IPS-20b (cell line): ENCODE measurements around the gene OR5B21.

Experiments
- H3K27ac ChIP-seq: one replicate; pipeline ENCODE4 v1.5.1; 2013; ENCODE audit warnings: low read length
- H3K27me3 ChIP-seq: 2 replicates; pipeline ENCODE4 v1.6.1; 2013; ENCODE audit warnings: mild to moderate bottlenecking, low read length, inconsistent platforms; ENCODE audit not compliant: insufficient read depth
- H3K36me3 ChIP-seq: 2 replicates; pipeline ENCODE4 v1.6.1; 2013; ENCODE audit warnings: low read depth, mild to moderate bottlenecking, inconsistent platforms, low read length, moderate library complexity; ENCODE audit not compliant: insufficient read depth
- H3K4me1 ChIP-seq: 2 replicates; pipeline ENCODE4 v1.6.1; 2013; ENCODE audit warnings: mild to moderate bottlenecking, control low read depth, inconsistent platforms, low read length, moderate library complexity; ENCODE audit not compliant: insufficient read depth
- H3K4me3 ChIP-seq: 2 replicates; pipeline ENCODE4 v1.5.1; 2013; ENCODE audit warnings: mild to moderate bottlenecking, low read length, inconsistent platforms
- H3K9ac ChIP-seq: 2 replicates; pipeline ENCODE4 v1.6.1; 2013; ENCODE audit warnings: low read depth, mild to moderate bottlenecking, inconsistent platforms, low read length, moderate library complexity
- H3K9me3 ChIP-seq: 2 replicates; pipeline ENCODE4 v1.6.1; 2013; ENCODE audit warnings: mild to moderate bottlenecking, low read depth, low read length, inconsistent platforms; ENCODE audit not compliant: insufficient read depth

OR5B21 gene

GRCh38 chr11:58509748-58510147 lies 1.8 kb upstream of the OR5B21 start:
- Histone ChIP-seq H3K4me3 (no peak overlapping the region), H3K9me3 (no peaks in the 10 kb centered on the region), H3K9ac (no peak overlapping the region), H3K4me1 (peaks cover 5% of the 10 kb centered on the region), H3K27ac (no peak overlapping the region), H3K36me3 (no peaks in the 10 kb centered on the region), H3K27me3 (no peaks in the 10 kb centered on the region)

GRCh38 chr11:58508814-58509213 lies 909 bp upstream of the OR5B21 start:
- Histone ChIP-seq H3K27me3 (no peaks in the 10 kb centered on the region), H3K27ac (no peak overlapping the region), H3K4me3 (no peak overlapping the region), H3K4me1 (peaks cover 5% of the 10 kb centered on the region), H3K9ac (no peak overlapping the region), H3K9me3 (no peaks in the 10 kb centered on the region), H3K36me3 (no peaks in the 10 kb centered on the region)

GRCh38 chr11:58507355-58507754 lies 550 bp downstream of the OR5B21 start:
- H3K9ac ChIP-seq: no peak overlapping the region

GRCh38 chr11:58506935-58507334 lies 970 bp downstream of the OR5B21 start:
- no peaks in the 10 kb centered on the region for H3K36me3 ChIP-seq
- no peak overlapping the region for H3K9ac ChIP-seq
- no peaks in the 10 kb centered on the region for H3K27me3 ChIP-seq
- H3K4me3 ChIP-seq: no peak overlapping the region
- H3K27ac ChIP-seq: no peak overlapping the region
- no peaks in the 10 kb centered on the region for H3K9me3 ChIP-seq
- H3K4me1 ChIP-seq: no peaks in the 10 kb centered on the region; the same call in 1 of the 2 replicates

More at GRCh38 chr11:58507355-58507754, 550 bp downstream of the OR5B21 start:
- Histone ChIP-seq H3K27me3 (no peaks in the 10 kb centered on the region), H3K36me3 (no peaks in the 10 kb centered on the region), H3K4me1 (no peaks in the 10 kb centered on the region; the same call in 1 of the 2 replicates), H3K27ac (no peak overlapping the region), H3K4me3 (no peak overlapping the region), H3K9me3 (no peaks in the 10 kb centered on the region)

GRCh38 chr11:58505849-58506248 lies 2.1 kb downstream of the OR5B21 start:
- Histone ChIP-seq H3K4me1 (no peaks in the 10 kb centered on the region), H3K4me3 (no peak overlapping the region), H3K27me3 (no peaks in the 10 kb centered on the region), H3K9ac (no peak overlapping the region), H3K27ac (no peak overlapping the region), H3K9me3 (no peaks in the 10 kb centered on the region), H3K36me3 (no peaks in the 10 kb centered on the region)

- Histone ChIP-seq H3K4me1 (no peaks in the 10 kb centered on the region), H3K27ac (no peak overlapping the region), H3K9ac (no peak overlapping the region), H3K27me3 (no peaks in the 10 kb centered on the region), H3K9me3 (no peaks in the 10 kb centered on the region), H3K36me3 (no peaks in the 10 kb centered on the region), H3K4me3 (no peak overlapping the region)
Observed at GRCh38 chr11:58504232-58504631, 3.7 kb downstream of the OR5B21 start.

GRCh38 chr11:58503361-58503856 lies 4.5 kb downstream of the OR5B21 start:
- Histone ChIP-seq H3K9ac (no peak overlapping the region), H3K4me1 (no peaks in the 10 kb centered on the region), H3K27ac (no peak overlapping the region), H3K9me3 (no peaks in the 10 kb centered on the region), H3K36me3 (no peaks in the 10 kb centered on the region), H3K27me3 (no peaks in the 10 kb centered on the region), H3K4me3 (no peak overlapping the region)

- no peak overlapping the region for H3K9ac ChIP-seq
- H3K27ac ChIP-seq: no peak overlapping the region
- H3K9me3 ChIP-seq: no peaks in the 10 kb centered on the region
- no peaks in the 10 kb centered on the region for H3K4me1 ChIP-seq
- no peak overlapping the region for H3K4me3 ChIP-seq
- H3K27me3 ChIP-seq: no peaks in the 10 kb centered on the region
- no peaks in the 10 kb centered on the region for H3K36me3 ChIP-seq
Observed at GRCh38 chr11:58502004-58502403, 5.9 kb downstream of the OR5B21 start.

- no peak overlapping the region for H3K27ac ChIP-seq
- H3K4me1 ChIP-seq: no peaks in the 10 kb centered on the region
- no peak overlapping the region for H3K9ac ChIP-seq
- H3K36me3 ChIP-seq: no peaks in the 10 kb centered on the region
- H3K4me3 ChIP-seq: no peak overlapping the region
- H3K27me3 ChIP-seq: no peaks in the 10 kb centered on the region
- no peaks in the 10 kb centered on the region for H3K9me3 ChIP-seq
Observed at GRCh38 chr11:58498464-58498863, 9.4 kb downstream of the OR5B21 start.

GRCh38 chr11:58497951-58498350 lies 10.0 kb downstream of the OR5B21 start:
- no peaks in the 10 kb centered on the region for H3K27me3 ChIP-seq
- no peaks in the 10 kb centered on the region for H3K9me3 ChIP-seq
- no peaks in the 10 kb centered on the region for H3K36me3 ChIP-seq
- no peak overlapping the region for H3K27ac ChIP-seq
- no peak overlapping the region for H3K9ac ChIP-seq
- H3K4me1 ChIP-seq: no peaks in the 10 kb centered on the region
- no peak overlapping the region for H3K4me3 ChIP-seq

GRCh38 chr11:58495906-58496305 lies 12.0 kb downstream of the OR5B21 start:
- H3K9me3 ChIP-seq: no peaks in the 10 kb centered on the region
- no peak overlapping the region for H3K4me3 ChIP-seq
- H3K36me3 ChIP-seq: no peaks in the 10 kb centered on the region
- no peak overlapping the region for H3K27ac ChIP-seq
- no peaks in the 10 kb centered on the region for H3K27me3 ChIP-seq
- no peak overlapping the region for H3K9ac ChIP-seq
- no peaks in the 10 kb centered on the region for H3K4me1 ChIP-seq

GRCh38 chr11:58494101-58494500 lies 13.8 kb downstream of the OR5B21 start:
- H3K9me3 ChIP-seq: no peaks in the 10 kb centered on the region
- no peak overlapping the region for H3K27ac ChIP-seq
- no peaks in the 10 kb centered on the region for H3K4me1 ChIP-seq
- H3K9ac ChIP-seq: no peak overlapping the region
- H3K36me3 ChIP-seq: no peaks in the 10 kb centered on the region
- H3K27me3 ChIP-seq: no peaks in the 10 kb centered on the region
- H3K4me3 ChIP-seq: no peak overlapping the region
